ENCODE measurements around the gene HS3ST3A1.

HS3ST3A1 gene

GRCh38 chr17:13601776-13602551 is at the start of gene HS3ST3A1:
TSS of gene HS3ST3A1 (minus strand) at chr17:13601929. CDS start at chr17:13601129, 800 bp downstream.
- no peak for DNase-seq (ENCODE audit: low read depth in 3 of 3)

GRCh38 chr17:13650096-13650675 is 48.5 kb upstream of the HS3ST3A1 start:
- DNase-seq (ENCODE audit: low read depth in 3 of 3), result no peak

GRCh38 chr17:13647543-13648021 is 45.9 kb upstream of the HS3ST3A1 start:
- DNase-seq (ENCODE audit: low read depth in 3 of 3), result no peak

- DNase-seq (ENCODE audit: low read depth in 3 of 3), result no peak
Measured at GRCh38 chr17:13646969-13647542, 45.3 kb upstream of the HS3ST3A1 start.

- no peak for DNase-seq (ENCODE audit: low read depth in 3 of 3)
Measured at GRCh38 chr17:13646411-13646810, 44.7 kb upstream of the HS3ST3A1 start.

GRCh38 chr17:13643180-13643579 is 41.5 kb upstream of the HS3ST3A1 start:
- DNase-seq (ENCODE audit: low read depth in 3 of 3), result no peak

- no peak for DNase-seq (ENCODE audit: low read depth in 3 of 3)
Measured at GRCh38 chr17:13642188-13642587, 40.5 kb upstream of the HS3ST3A1 start.

- DNase-seq (ENCODE audit: low read depth in 3 of 3), result no peak
Measured at GRCh38 chr17:13640551-13640950, 38.8 kb upstream of the HS3ST3A1 start.

- DNase-seq (ENCODE audit: low read depth in 3 of 3), result no peak
Measured at GRCh38 chr17:13638855-13639458, 37.2 kb upstream of the HS3ST3A1 start.

- DNase-seq (ENCODE audit: low read depth in 3 of 3), result no peak
Measured at GRCh38 chr17:13636951-13637350, 35.2 kb upstream of the HS3ST3A1 start.

GRCh38 chr17:13635951-13636350 is 34.2 kb upstream of the HS3ST3A1 start:
- no peak for DNase-seq (ENCODE audit: low read depth in 3 of 3)

GRCh38 chr17:13634021-13634420 is 32.3 kb upstream of the HS3ST3A1 start:
- no peak for DNase-seq (ENCODE audit: low read depth in 3 of 3)

- DNase-seq (ENCODE audit: low read depth in 3 of 3), result no peak
Measured at GRCh38 chr17:13631529-13631928, 29.8 kb upstream of the HS3ST3A1 start.

GRCh38 chr17:13626703-13627102 is 25.0 kb upstream of the HS3ST3A1 start:
- no peak for DNase-seq (ENCODE audit: low read depth in 3 of 3)

GRCh38 chr17:13619462-13619861 is 17.7 kb upstream of the HS3ST3A1 start:
- DNase-seq (ENCODE audit: low read depth in 3 of 3), result no peak

- DNase-seq (ENCODE audit: low read depth in 3 of 3), result no peak
Measured at GRCh38 chr17:13616031-13616430, 14.3 kb upstream of the HS3ST3A1 start.

GRCh38 chr17:13609941-13610340 is 8.2 kb upstream of the HS3ST3A1 start:
- DNase-seq (ENCODE audit: low read depth in 3 of 3), result no peak

GRCh38 chr17:13601322-13601775 is 380 bp downstream of the HS3ST3A1 start:
- no peak for DNase-seq (ENCODE audit: low read depth in 3 of 3)

- DNase-seq (ENCODE audit: low read depth in 3 of 3), result no peak
Measured at GRCh38 chr17:13600475-13601321, 1.0 kb downstream of the HS3ST3A1 start.

GRCh38 chr17:13599864-13600263 is 1.9 kb downstream of the HS3ST3A1 start:
- no peak for DNase-seq (ENCODE audit: low read depth in 3 of 3)

GRCh38 chr17:13599168-13599577 is 2.6 kb downstream of the HS3ST3A1 start:
- DNase-seq (ENCODE audit: low read depth in 3 of 3), result no peak
